GM21515 (cell line): ENCODE results near the gene TMEM184B.
A peak's percentile ranks its signal among the peaks of the same experiment; 100 is the strongest.

Source experiments
- ATAC-seq: cut with Tn5 transposase; IDR thresholded peaks from one replicate; pipeline ENCODE4 v1.9.1; 2021; ENCODE audit not compliant: unreplicated experiment

TMEM184B gene

GRCh38 chr22:38308791-38309498 lies 36.1 kb upstream of the TMEM184B start:
- no peak for ATAC-seq

- peak; percentile 76 for ATAC-seq
These were observed 33.0 kb upstream of the TMEM184B start for GRCh38 chr22:38305471-38306448.

- ATAC-seq, result no peak
These were observed 31.7 kb upstream of the TMEM184B start for GRCh38 chr22:38304526-38304925.

- ATAC-seq, result no peak
These were observed 31.2 kb upstream of the TMEM184B start for GRCh38 chr22:38303974-38304373.

- no peak for ATAC-seq
These were observed 30.1 kb upstream of the TMEM184B start for GRCh38 chr22:38302906-38303305.

- ATAC-seq, result no peak
These were observed 28.1 kb upstream of the TMEM184B start for GRCh38 chr22:38300946-38301345.

- ATAC-seq, result no peak
These were observed 27.6 kb upstream of the TMEM184B start for GRCh38 chr22:38300197-38300945.

GRCh38 chr22:38299770-38300102 lies 26.9 kb upstream of the TMEM184B start:
- no peak for ATAC-seq

GRCh38 chr22:38298312-38299005 lies 25.6 kb upstream of the TMEM184B start:
- ATAC-seq, result no peak

- no peak for ATAC-seq
These were observed 23.6 kb upstream of the TMEM184B start for GRCh38 chr22:38296372-38296771.

GRCh38 chr22:38295863-38296262 lies 23.1 kb upstream of the TMEM184B start:
- no peak for ATAC-seq

- ATAC-seq, result no peak
These were observed 22.5 kb upstream of the TMEM184B start for GRCh38 chr22:38295339-38295738.

GRCh38 chr22:38294193-38294592 lies 21.4 kb upstream of the TMEM184B start:
- ATAC-seq, result no peak

- no peak for ATAC-seq
These were observed 19.9 kb upstream of the TMEM184B start for GRCh38 chr22:38292694-38293093.

GRCh38 chr22:38291201-38291777 lies 18.5 kb upstream of the TMEM184B start:
- no peak for ATAC-seq

- ATAC-seq, result no peak
These were observed 17.5 kb upstream of the TMEM184B start for GRCh38 chr22:38290347-38290746.

GRCh38 chr22:38289583-38290082 lies 16.8 kb upstream of the TMEM184B start:
- ATAC-seq, result no peak

GRCh38 chr22:38286915-38287669 lies 14.3 kb upstream of the TMEM184B start:
- ATAC-seq, result no peak

- no peak for ATAC-seq
These were observed 12.2 kb upstream of the TMEM184B start for GRCh38 chr22:38285018-38285417.

GRCh38 chr22:38284042-38284402 lies 11.2 kb upstream of the TMEM184B start:
- ATAC-seq, result no peak
